K562 (cell line): ENCODE measurements around the gene MECR. TPM values are rescaled to one million over a fixed set of nuclear protein-coding genes. Genes with fewer than 3 reads are reported as not detected.

Experiments
- CHD2 ChIP-seq: IDR thresholded peaks from 2 replicates; pipeline ENCODE4 v1.6.1; 2011; ENCODE audit warnings: low read depth, low read length
- CREM ChIP-seq: IDR thresholded peaks from 2 replicates; pipeline ENCODE4 v1.6.1; 2014; ENCODE audit warnings: antibody characterized with exemption, low read depth
- EP300 ChIP-seq: IDR thresholded peaks from 2 replicates; pipeline ENCODE4 v1.6.1; 2012; ENCODE audit warnings: low read length, improper control_type of control experiment
- ETV6 ChIP-seq, 3 experiments: fragments of 150-350 bp in 1 of 3; sonication (generic) in 1 of 3; formaldehyde crosslinking in 1 of 3; IDR thresholded peaks; 2 replicates each; pipeline versions ENCODE4 v1.6.1 to v1.8.0; 2014 to 2022; ENCODE audit warnings: borderline replicate concordance in 2 of 3, low read depth in 2 of 3, antibody characterized with exemption in 1 of 3, low read length in 1 of 3, mild to moderate bottlenecking in 1 of 3, missing genetic modification reagents in 1 of 3
- FOXK1 ChIP-seq: sonication (generic); formaldehyde crosslinking; IDR thresholded peaks from 2 replicates; pipeline ENCODE4 v1.8.0; 2022; ENCODE audit warnings: missing genetic modification reagents, mild to moderate bottlenecking, borderline replicate concordance
- FOXP4 ChIP-seq: sonication (generic); formaldehyde crosslinking; IDR thresholded peaks from 2 replicates; pipeline ENCODE4 v1.8.0; 2022; ENCODE audit warnings: mild to moderate bottlenecking, missing genetic modification reagents, borderline replicate concordance
- GATA2 ChIP-seq: sonication (generic); formaldehyde crosslinking; IDR thresholded peaks from 2 replicates; pipeline ENCODE4 v1.4.0; 2020; ENCODE audit warnings: mild to moderate bottlenecking, missing genetic modification reagents
- HNRNPL ChIP-seq: fragments of 200-400 bp; formaldehyde crosslinking; IDR thresholded peaks from 2 replicates; pipeline ENCODE4 v1.6.1; 2017; ENCODE audit warnings: low read depth, mild to moderate bottlenecking, low read length
- IRF1 ChIP-seq: sonication (generic); formaldehyde crosslinking; IDR thresholded peaks from 2 replicates; pipeline ENCODE4 v1.8.0; 2022; ENCODE audit warnings: missing genetic modification reagents, mild to moderate bottlenecking, borderline replicate concordance
- MCM3 ChIP-seq: fragments of 450-650 bp; IDR thresholded peaks from 2 replicates; pipeline ENCODE4 v1.6.1; 2016
- MEF2D ChIP-seq: conservative IDR thresholded peaks from 2 replicates; pipeline ENCODE4 v1.6.1; 2016; ENCODE audit warnings: low read depth, missing genetic modification characterization, missing compliant biosample characterization
- MLLT1 ChIP-seq, 2 experiments: fragments of 450-650 bp; IDR thresholded peaks; 2 replicates each; pipeline ENCODE4 v1.6.1; 2016
- MTF1 ChIP-seq: fragments of 250-450 bp; sonication (Bioruptor Pico); IDR thresholded peaks from 2 replicates; pipeline ENCODE4 v1.9.0; 2021; ENCODE audit warnings: moderate library complexity, mild to moderate bottlenecking, inconsistent platforms, borderline replicate concordance
- PML ChIP-seq: IDR thresholded peaks from 2 replicates; pipeline ENCODE4 v1.6.1; 2012; ENCODE audit warnings: low read length, inconsistent platforms
- POLR2B ChIP-seq: fragments of 450-650 bp; IDR thresholded peaks from 2 replicates; pipeline ENCODE4 v1.6.1; 2018; ENCODE audit warnings: low read depth; ENCODE audit not compliant: partially characterized antibody
- SETDB1 ChIP-seq: IDR thresholded peaks from one replicate; pipeline ENCODE4 v1.6.1; 2012; ENCODE audit warnings: low read length, control low read depth, inconsistent platforms
- SMAD4 ChIP-seq: fragments of 250-450 bp; sonication (Bioruptor Pico); conservative IDR thresholded peaks from 2 replicates; pipeline ENCODE4 v1.8.0; 2021; ENCODE audit warnings: inconsistent platforms, mild to moderate bottlenecking, moderate library complexity
- TOE1 ChIP-seq, 2 experiments: fragments of 450-650 bp in 1 of 2; sonication (generic) in 1 of 2; formaldehyde crosslinking in 1 of 2; IDR thresholded peaks; 2 replicates each; pipeline versions ENCODE4 v1.7.1 to v1.8.0; 2016 to 2022; ENCODE audit warnings: borderline replicate concordance in 2 of 2, mild to moderate bottlenecking in 2 of 2, antibody characterized with exemption in 1 of 2, inconsistent platforms in 1 of 2, low read depth in 1 of 2, missing genetic modification reagents in 1 of 2, moderate library complexity in 1 of 2
- ZC3H11A ChIP-seq: IDR thresholded peaks from 2 replicates; pipeline ENCODE4 v1.6.1; 2012; ENCODE audit warnings: low read depth, low read length, improper control_type of control experiment
- ZNF224 ChIP-seq: sonication (generic); formaldehyde crosslinking; IDR thresholded peaks from 2 replicates; pipeline ENCODE4 v1.8.0; 2022; ENCODE audit warnings: mild to moderate bottlenecking, missing genetic modification reagents
- polyA plus RNA-seq, 8 experiments: library from polyadenylated mRNA; depleted of rRNA in 4 of 8; stranded (reverse) in 5 of 8; unstranded in 3 of 8; fragments of >200 nt; fragmentation: Nextera tagmentation in 2 of 8; fragmentation: Illumina TruSeq in 1 of 8; extraction: Ambion mirVana in 2 of 8; extraction: Trizol in 1 of 8; gene quantifications; 2 replicates each; pipeline versions ENCODE4 v1.2.1 to v1.2.3, GENCODE V29; 2011 to 2014; ENCODE audit warnings: inconsistent platforms in 1 of 8, missing spikeins in 1 of 8
- total RNA-seq, 7 experiments: library from RNA; depleted of rRNA in 6 of 7; stranded (reverse); fragments of >200 nt in 6 of 7; fragmentation: Illumina TruSeq in 2 of 7; extraction: Trizol in 2 of 7; gene quantifications; 2 replicates each; pipeline versions ENCODE4 v1.2.1 to v1.2.3, GENCODE V29; 2011 to 2021; ENCODE audit warnings: low replicate concordance in 1 of 7

MECR gene
- total and polyA plus RNA-seq, 9 of the 15 experiments (the other 6 are each of a cell fraction or from before 2014, with no cell fraction given), result 10.4 to 58.6 (median 42.9) TPM

GRCh38 chr1:29230553-29231378 is at the start of gene MECR (continued):
- TF ChIP-seq FOXP4 (CRISPR knock-in tag), result 0 out of 2 replicates have a peak, but pooled peaks have one; percentile 19
- no peak; the same call in 1 of the 2 replicates for TF ChIP-seq MEF2D (tag)
- peak; percentile 85 for TF ChIP-seq HNRNPL
- peak; percentile 76 for TF ChIP-seq POLR2B
- TF ChIP-seq ZC3H11A, result 0 out of 2 replicates have a peak, but pooled peaks have one; percentile 55
- TF ChIP-seq PML, result peak; percentile 38; the same call in 1 of the 2 replicates
- TF ChIP-seq ZNF224 (CRISPR knock-in tag), result 0 out of 2 replicates have a peak, but pooled peaks have one; percentile 51
- TF ChIP-seq MLLT1 (IDR thresholded peaks at IDR 0.05), result peak in 1 of 2 experiments; percentile 76; a peak in 2 of 4 replicates
- peak; percentile 34; the same call in 1 of the 2 replicates for TF ChIP-seq CHD2
- TF ChIP-seq ETV6 (IDR thresholded peaks at IDR 0.05; ENCODE audit: borderline replicate concordance in 1 of 2, low read depth in 2 of 2, low read length in 1 of 2), result no peak
- peak; percentile 76; the same call in 1 of the 2 replicates for TF ChIP-seq ETV6 (CRISPR knock-in tag; IDR thresholded peaks at IDR 0.05; ENCODE audit: borderline replicate concordance)
- peak; percentile 87 for TF ChIP-seq SETDB1
- TF ChIP-seq EP300, result peak; percentile 3; the same call in 1 of the 2 replicates
- peak; percentile 24; the same call in 1 of the 2 replicates for TF ChIP-seq GATA2 (CRISPR knock-in tag)
- peak; percentile 71; the same call in 1 of the 2 replicates for TF ChIP-seq IRF1 (CRISPR knock-in tag)
- peak; percentile 54; the same call in 1 of the 2 replicates for TF ChIP-seq TOE1 (IDR thresholded peaks at IDR 0.05; ENCODE audit: borderline replicate concordance)
- no peak for TF ChIP-seq TOE1 (CRISPR knock-in tag; IDR thresholded peaks at IDR 0.05; ENCODE audit: borderline replicate concordance, low read depth)
- TF ChIP-seq MCM3, result no peak
- TF ChIP-seq MTF1 (CRISPR knock-in tag), result 0 out of 2 replicates have a peak, but pooled peaks have one; percentile 14
- peak; percentile 89 for TF ChIP-seq FOXK1 (CRISPR knock-in tag)
- TF ChIP-seq SMAD4, result peak; percentile 90
- TF ChIP-seq CREM, result peak; percentile 99
